ENCODE measurements around the gene PDE8A.

DNA sequence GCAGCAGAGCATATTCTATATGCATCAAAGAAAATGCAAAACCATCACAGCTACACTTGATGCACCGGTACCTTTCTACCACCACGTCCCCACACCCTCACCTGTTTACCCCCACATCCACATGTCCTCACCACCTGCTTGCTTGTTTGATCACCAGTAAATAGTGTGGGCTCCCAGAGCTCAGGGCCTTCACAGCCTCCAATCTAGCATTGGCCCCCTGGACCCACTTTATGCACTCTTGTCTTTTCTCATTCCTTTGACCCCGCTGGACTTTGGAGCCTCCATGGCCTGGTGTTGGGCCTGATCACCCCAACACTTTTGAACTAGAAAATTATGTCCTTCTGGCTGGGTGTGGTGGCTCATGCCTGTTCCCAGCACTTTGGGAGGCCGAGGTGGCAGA is 190.1 kb downstream of the PDE8A start:
- TF ChIP-seq, protein P1, sequence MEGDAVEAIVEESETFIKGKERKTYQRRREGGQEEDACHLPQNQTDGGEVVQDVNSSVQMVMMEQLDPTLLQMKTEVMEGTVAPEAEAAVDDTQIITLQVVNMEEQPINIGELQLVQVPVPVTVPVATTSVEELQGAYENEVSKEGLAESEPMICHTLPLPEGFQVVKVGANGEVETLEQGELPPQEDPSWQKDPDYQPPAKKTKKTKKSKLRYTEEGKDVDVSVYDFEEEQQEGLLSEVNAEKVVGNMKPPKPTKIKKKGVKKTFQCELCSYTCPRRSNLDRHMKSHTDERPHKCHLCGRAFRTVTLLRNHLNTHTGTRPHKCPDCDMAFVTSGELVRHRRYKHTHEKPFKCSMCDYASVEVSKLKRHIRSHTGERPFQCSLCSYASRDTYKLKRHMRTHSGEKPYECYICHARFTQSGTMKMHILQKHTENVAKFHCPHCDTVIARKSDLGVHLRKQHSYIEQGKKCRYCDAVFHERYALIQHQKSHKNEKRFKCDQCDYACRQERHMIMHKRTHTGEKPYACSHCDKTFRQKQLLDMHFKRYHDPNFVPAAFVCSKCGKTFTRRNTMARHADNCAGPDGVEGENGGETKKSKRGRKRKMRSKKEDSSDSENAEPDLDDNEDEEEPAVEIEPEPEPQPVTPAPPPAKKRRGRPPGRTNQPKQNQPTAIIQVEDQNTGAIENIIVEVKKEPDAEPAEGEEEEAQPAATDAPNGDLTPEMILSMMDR (conservative IDR thresholded peaks at IDR 0.05 in 1 of 2, IDR thresholded peaks at IDR 0.05 in 1 of 2; ENCODE audit: low read depth in 1 of 2, low read length in 2 of 2) = no peak
- TF ChIP-seq EZH2 (IDR thresholded peaks at IDR 0.05; ENCODE audit: low read length, missing control alignments) = no peak
